HepG2 (cell line): ENCODE data around the gene LRRC27. TPM values are rescaled to one million over a fixed set of nuclear protein-coding genes. Genes with fewer than 3 reads are reported as not detected.

Experiments used
- CHD4 ChIP-seq: fragments of 200-600 bp; sonication (generic); IDR thresholded peaks from 2 replicates; pipeline ENCODE4 v1.7.0; 2017; ENCODE audit warnings: mild to moderate bottlenecking, low read length, borderline replicate concordance
- CTCF ChIP-seq: sonication (generic); formaldehyde crosslinking; IDR thresholded peaks from 2 replicates; pipeline ENCODE4 v1.5.0; 2020; ENCODE audit warnings: mild to moderate bottlenecking, missing genetic modification reagents, moderate library complexity
- MXD1 ChIP-seq: sonication (generic); formaldehyde crosslinking; IDR thresholded peaks from 2 replicates; pipeline ENCODE4 v1.4.0; 2020; ENCODE audit warnings: mild to moderate bottlenecking, missing genetic modification reagents
- PITX1 ChIP-seq: sonication (generic); formaldehyde crosslinking; IDR thresholded peaks from 2 replicates; pipeline ENCODE4 v1.5.1; 2020; ENCODE audit warnings: mild to moderate bottlenecking, missing genetic modification reagents
- PRDM10 ChIP-seq: sonication (generic); formaldehyde crosslinking; IDR thresholded peaks from 2 replicates; pipeline ENCODE4 v1.4.0; 2020; ENCODE audit warnings: low read depth, missing genetic modification reagents
- SP2 ChIP-seq: sonication (generic); formaldehyde crosslinking; IDR thresholded peaks from 2 replicates; pipeline ENCODE4 v1.5.1; 2020; ENCODE audit warnings: mild to moderate bottlenecking, missing genetic modification reagents
- ZBTB3 ChIP-seq: sonication (generic); formaldehyde crosslinking; IDR thresholded peaks from 2 replicates; pipeline ENCODE4 v1.4.0; 2020; ENCODE audit warnings: low read depth, mild to moderate bottlenecking, moderate library complexity, missing genetic modification reagents, borderline replicate concordance
- ZBTB38 ChIP-seq: sonication (generic); formaldehyde crosslinking; IDR thresholded peaks from 2 replicates; pipeline ENCODE4 v1.5.1; 2020; ENCODE audit warnings: mild to moderate bottlenecking, missing genetic modification reagents
- ZEB1 ChIP-seq: IDR thresholded peaks from 2 replicates; pipeline ENCODE4 v1.6.1; 2012; ENCODE audit warnings: mild to moderate bottlenecking, low read depth, inconsistent platforms; ENCODE audit not compliant: insufficient replicate concordance
- ZGPAT ChIP-seq: IDR thresholded peaks from 2 replicates; pipeline ENCODE4 v1.6.1; 2016; ENCODE audit warnings: mild to moderate bottlenecking
- ZMAT5 ChIP-seq: sonication (generic); formaldehyde crosslinking; IDR thresholded peaks from 2 replicates; pipeline ENCODE4 v1.5.0; 2020; ENCODE audit warnings: mild to moderate bottlenecking, low read depth, missing genetic modification reagents, borderline replicate concordance
- ZNF232 ChIP-seq: sonication (generic); formaldehyde crosslinking; IDR thresholded peaks from 2 replicates; pipeline ENCODE4 v1.4.0; 2020; ENCODE audit warnings: missing genetic modification reagents, borderline replicate concordance
- ZNF687 ChIP-seq: sonication (generic); formaldehyde crosslinking; IDR thresholded peaks from 2 replicates; pipeline ENCODE4 v1.5.1; 2020; ENCODE audit warnings: mild to moderate bottlenecking, missing genetic modification reagents, moderate library complexity
- polyA plus RNA-seq, 8 experiments: library from polyadenylated mRNA; depleted of rRNA in 3 of 8; stranded (reverse) in 7 of 8; unstranded in 1 of 8; fragments of >200 nt; fragmentation: Illumina TruSeq in 4 of 8; extraction: Trizol in 4 of 8; gene quantifications; 2 replicates each; pipeline versions ENCODE4 v1.2.1 to v1.2.3, GENCODE V29; 2011 to 2016; ENCODE audit warnings: low read depth in 4 of 8, missing spikeins in 1 of 8, mixed read lengths in 1 of 8; ENCODE audit not compliant: insufficient read depth in 1 of 8
- total RNA-seq, 5 experiments: library from RNA; depleted of rRNA; stranded (reverse); fragments of >200 nt; fragmentation: Illumina TruSeq; extraction: Trizol; gene quantifications; 2 replicates each; pipeline ENCODE4 v1.2.3, GENCODE V29; 2016; ENCODE audit warnings: low read depth in 1 of 5

The LRRC27 gene
- total and polyA plus RNA-seq, 2 of the 13 experiments (the other 11 are each of a cell fraction or from before 2014, with no cell fraction given): 4.2 to 4.6 TPM

GRCh38 chr10:132389433-132390169 is 57.6 kb downstream of the LRRC27 start (continued):
- TF ChIP-seq ZNF687 (CRISPR knock-in tag) (peak; percentile 42; the same call in 1 of the 2 replicates), PRDM10 (CRISPR knock-in tag) (no peak), ZBTB38 (CRISPR knock-in tag) (peak; percentile 5; the same call in 1 of the 2 replicates), SP2 (no peak), MXD1 (CRISPR knock-in tag) (no peak), ZNF232 (no peak), CTCF (CRISPR knock-in tag) (0 out of 2 replicates have a peak, but pooled peaks have one; percentile 3), PITX1 (no peak), ZGPAT (CRISPR knock-in tag) (0 out of 2 replicates have a peak, but pooled peaks have one; percentile 11), ZEB1 (peak; percentile 24), ZMAT5 (no peak), CHD4 (no peak), ZBTB3 (no peak)
